Measurements from ENCODE around the gene PRPSAP2. TPM values are rescaled to one million over a fixed set of nuclear protein-coding genes. Genes with fewer than 3 reads are reported as not detected.

The PRPSAP2 gene
- total RNA-seq, 1 donor from 2014 or later, result 145 TPM

GRCh38 chr17:18896146-18896545, 38.2 kb downstream of the PRPSAP2 start:
- Histone ChIP-seq H3K27ac (no peak overlapping the region), H3K4me3 (no peak overlapping the region), H3F3A (ENCODE audit: low read depth) (no peaks in the 10 kb centered on the region), H4K20me1 (ENCODE audit: low read depth) (no peaks in the 10 kb centered on the region), H3K27me3 (no peaks in the 10 kb centered on the region), H3K4me1 (no peaks in the 10 kb centered on the region), H3K36me3 (peaks cover 13% of the 10 kb centered on the region), H2AFZ (replicated peaks) (no peak overlapping the region), H3K9me3 (ENCODE audit: low read depth) (peaks cover 4% of the 10 kb centered on the region), H3K4me2 (no peak overlapping the region), H3K79me2 (ENCODE audit: low read depth) (peaks cover 47% of the 10 kb centered on the region), H3K9ac (no peak overlapping the region)
- H3K4me3 Mint-ChIP-seq, result no peak overlapping the region
- H3K36me3 Mint-ChIP-seq, result peaks cover 60% of the 10 kb centered on the region
- no peaks in the 10 kb centered on the region for H3K27me3 Mint-ChIP-seq (ENCODE audit: insufficient read depth, low read depth)
- H3K27ac Mint-ChIP-seq, result no peak overlapping the region
- TF ChIP-seq EZH2phosphoT487 (IDR thresholded peaks at IDR 0.05) (no peak), EZH2 (IDR thresholded peaks at IDR 0.05) (no peak), CTCF (IDR thresholded peaks at IDR 0.05) (no peak)
- H3K9me3 Mint-ChIP-seq, result peaks cover 29% of the 10 kb centered on the region
- DNase-seq (ENCODE audit: low spot score), result no peak
- H3K4me1 Mint-ChIP-seq, result no peaks in the 10 kb centered on the region

GRCh38 chr17:18896947-18897346, 39.0 kb downstream of the PRPSAP2 start:
- H4K20me1 ChIP-seq (ENCODE audit: low read depth), result peaks cover 7% of the 10 kb centered on the region
- Mint-ChIP-seq H3K4me3 (no peak overlapping the region), H3K4me1 (no peaks in the 10 kb centered on the region), H3K36me3 (peaks cover 56% of the 10 kb centered on the region), H3K27me3 (ENCODE audit: insufficient read depth, low read depth) (no peaks in the 10 kb centered on the region), H3K9me3 (peaks cover 29% of the 10 kb centered on the region), H3K27ac (no peak overlapping the region)
- no peak overlapping the region for H3K9ac ChIP-seq
- H3K36me3 ChIP-seq, result peaks cover 13% of the 10 kb centered on the region
- H2AFZ ChIP-seq (replicated peaks), result no peak overlapping the region
- DNase-seq (ENCODE audit: low spot score), result no peak
- no peak overlapping the region for H3K4me2 ChIP-seq
- H3K9me3 ChIP-seq (ENCODE audit: low read depth), result peaks cover 4% of the 10 kb centered on the region
- H3K4me1 ChIP-seq, result no peaks in the 10 kb centered on the region
- no peaks in the 10 kb centered on the region for H3K27me3 ChIP-seq
- peaks cover 51% of the 10 kb centered on the region for H3K79me2 ChIP-seq (ENCODE audit: low read depth)
- H3K4me3 ChIP-seq, result no peak overlapping the region
- no peak overlapping the region for H3K27ac ChIP-seq
- TF ChIP-seq EZH2 (IDR thresholded peaks at IDR 0.05) (no peak), CTCF (IDR thresholded peaks at IDR 0.05) (no peak), EZH2phosphoT487 (IDR thresholded peaks at IDR 0.05) (no peak)
- no peaks in the 10 kb centered on the region for H3F3A ChIP-seq (ENCODE audit: low read depth)

GRCh38 chr17:18904482-18904881, 46.6 kb downstream of the PRPSAP2 start:
- Histone ChIP-seq H3K36me3 (peaks cover 12% of the 10 kb centered on the region), H3K27me3 (no peaks in the 10 kb centered on the region), H2AFZ (replicated peaks) (no peak overlapping the region), H3F3A (ENCODE audit: low read depth) (no peaks in the 10 kb centered on the region), H3K9ac (no peak overlapping the region), H3K79me2 (ENCODE audit: low read depth) (peaks cover 23% of the 10 kb centered on the region), H3K9me3 (ENCODE audit: low read depth) (no peaks in the 10 kb centered on the region), H3K4me3 (no peak overlapping the region), H3K4me1 (no peaks in the 10 kb centered on the region), H3K27ac (no peak overlapping the region), H3K4me2 (no peak overlapping the region), H4K20me1 (ENCODE audit: low read depth) (peaks cover 10% of the 10 kb centered on the region)
- Mint-ChIP-seq H3K27me3 (ENCODE audit: insufficient read depth, low read depth) (no peaks in the 10 kb centered on the region), H3K36me3 (peaks cover 43% of the 10 kb centered on the region), H3K27ac (no peak overlapping the region), H3K4me1 (no peaks in the 10 kb centered on the region), H3K4me3 (no peak overlapping the region), H3K9me3 (no peaks in the 10 kb centered on the region)
- no peak for TF ChIP-seq CTCF (IDR thresholded peaks at IDR 0.05)
- TF ChIP-seq EZH2 (IDR thresholded peaks at IDR 0.05), result no peak
- TF ChIP-seq EZH2phosphoT487 (IDR thresholded peaks at IDR 0.05), result no peak
- DNase-seq (ENCODE audit: low spot score), result no peak

Measured in neural progenitor cell (in vitro differentiated cells).